ENCODE measurements around the gene REXO1. TPM values are rescaled to one million over a fixed set of nuclear protein-coding genes. Genes with fewer than 3 reads are reported as not detected.

The REXO1 gene
- total and polyA plus RNA-seq, 2 of the 13 experiments (the other 11 are each of a cell fraction or from before 2014, with no cell fraction given): 5.0 to 11.2 TPM

GRCh38 chr19:1864480-1865171 is 16.3 kb upstream of the REXO1 start (continued):
- TF ChIP-seq, protein P1, sequence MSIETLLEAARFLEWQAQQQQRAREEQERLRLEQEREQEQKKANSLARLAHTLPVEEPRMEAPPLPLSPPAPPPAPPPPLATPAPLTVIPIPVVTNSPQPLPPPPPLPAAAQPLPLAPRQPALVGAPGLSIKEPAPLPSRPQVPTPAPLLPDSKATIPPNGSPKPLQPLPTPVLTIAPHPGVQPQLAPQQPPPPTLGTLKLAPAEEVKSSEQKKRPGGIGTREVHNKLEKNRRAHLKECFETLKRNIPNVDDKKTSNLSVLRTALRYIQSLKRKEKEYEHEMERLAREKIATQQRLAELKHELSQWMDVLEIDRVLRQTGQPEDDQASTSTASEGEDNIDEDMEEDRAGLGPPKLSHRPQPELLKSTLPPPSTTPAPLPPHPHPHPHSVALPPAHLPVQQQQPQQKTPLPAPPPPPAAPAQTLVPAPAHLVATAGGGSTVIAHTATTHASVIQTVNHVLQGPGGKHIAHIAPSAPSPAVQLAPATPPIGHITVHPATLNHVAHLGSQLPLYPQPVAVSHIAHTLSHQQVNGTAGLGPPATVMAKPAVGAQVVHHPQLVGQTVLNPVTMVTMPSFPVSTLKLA (IDR thresholded peaks at IDR 0.05): no peak
- TF ChIP-seq, protein P2, sequence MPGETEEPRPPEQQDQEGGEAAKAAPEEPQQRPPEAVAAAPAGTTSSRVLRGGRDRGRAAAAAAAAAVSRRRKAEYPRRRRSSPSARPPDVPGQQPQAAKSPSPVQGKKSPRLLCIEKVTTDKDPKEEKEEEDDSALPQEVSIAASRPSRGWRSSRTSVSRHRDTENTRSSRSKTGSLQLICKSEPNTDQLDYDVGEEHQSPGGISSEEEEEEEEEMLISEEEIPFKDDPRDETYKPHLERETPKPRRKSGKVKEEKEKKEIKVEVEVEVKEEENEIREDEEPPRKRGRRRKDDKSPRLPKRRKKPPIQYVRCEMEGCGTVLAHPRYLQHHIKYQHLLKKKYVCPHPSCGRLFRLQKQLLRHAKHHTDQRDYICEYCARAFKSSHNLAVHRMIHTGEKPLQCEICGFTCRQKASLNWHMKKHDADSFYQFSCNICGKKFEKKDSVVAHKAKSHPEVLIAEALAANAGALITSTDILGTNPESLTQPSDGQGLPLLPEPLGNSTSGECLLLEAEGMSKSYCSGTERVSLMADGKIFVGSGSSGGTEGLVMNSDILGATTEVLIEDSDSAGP (CRISPR knock-in tag; IDR thresholded peaks at IDR 0.05; ENCODE audit: borderline replicate concordance): peak; percentile 82; the same call in 1 of the 2 replicates
- TF ChIP-seq ZNF776 (CRISPR knock-in tag; IDR thresholded peaks at IDR 0.05) (no peak), RARA (CRISPR knock-in tag; IDR thresholded peaks at IDR 0.05) (peak; percentile 54), ZNF33B (CRISPR knock-in tag; IDR thresholded peaks at IDR 0.05) (no peak), FOXK1 (CRISPR knock-in tag; IDR thresholded peaks at IDR 0.05; ENCODE audit: borderline replicate concordance, low read depth) (0 out of 2 replicates have a peak, but pooled peaks have one; percentile 22), NONO (IDR thresholded peaks at IDR 0.05) (no peak), NONO (CRISPR knock-in tag; conservative IDR thresholded peaks at IDR 0.05) (peak; percentile 57; the same call in 1 of the 2 replicates), TARDBP (CRISPR knock-in tag; IDR thresholded peaks at IDR 0.05) (peak; percentile 77), ZC3H4 (CRISPR knock-in tag; IDR thresholded peaks at IDR 0.05; ENCODE audit: borderline replicate concordance) (0 out of 2 replicates have a peak, but pooled peaks have one; percentile 62), HHEX (CRISPR knock-in tag; IDR thresholded peaks at IDR 0.05) (no peak), ZNF75D (CRISPR knock-in tag; IDR thresholded peaks at IDR 0.05; ENCODE audit: borderline replicate concordance) (no peak), ZFP1 (CRISPR knock-in tag; IDR thresholded peaks at IDR 0.05) (0 out of 2 replicates have a peak, but pooled peaks have one; percentile 16), ASH2L (IDR thresholded peaks at IDR 0.05; ENCODE audit: insufficient read length, low read depth, low read length) (peak; percentile 47), ZNF280B (CRISPR knock-in tag; IDR thresholded peaks at IDR 0.05; ENCODE audit: borderline replicate concordance) (0 out of 2 replicates have a peak, but pooled peaks have one; percentile 47), NRL (CRISPR knock-in tag; IDR thresholded peaks at IDR 0.05; ENCODE audit: borderline replicate concordance) (0 out of 2 replicates have a peak, but pooled peaks have one; percentile 55)
- TF ChIP-seq, protein P3, sequence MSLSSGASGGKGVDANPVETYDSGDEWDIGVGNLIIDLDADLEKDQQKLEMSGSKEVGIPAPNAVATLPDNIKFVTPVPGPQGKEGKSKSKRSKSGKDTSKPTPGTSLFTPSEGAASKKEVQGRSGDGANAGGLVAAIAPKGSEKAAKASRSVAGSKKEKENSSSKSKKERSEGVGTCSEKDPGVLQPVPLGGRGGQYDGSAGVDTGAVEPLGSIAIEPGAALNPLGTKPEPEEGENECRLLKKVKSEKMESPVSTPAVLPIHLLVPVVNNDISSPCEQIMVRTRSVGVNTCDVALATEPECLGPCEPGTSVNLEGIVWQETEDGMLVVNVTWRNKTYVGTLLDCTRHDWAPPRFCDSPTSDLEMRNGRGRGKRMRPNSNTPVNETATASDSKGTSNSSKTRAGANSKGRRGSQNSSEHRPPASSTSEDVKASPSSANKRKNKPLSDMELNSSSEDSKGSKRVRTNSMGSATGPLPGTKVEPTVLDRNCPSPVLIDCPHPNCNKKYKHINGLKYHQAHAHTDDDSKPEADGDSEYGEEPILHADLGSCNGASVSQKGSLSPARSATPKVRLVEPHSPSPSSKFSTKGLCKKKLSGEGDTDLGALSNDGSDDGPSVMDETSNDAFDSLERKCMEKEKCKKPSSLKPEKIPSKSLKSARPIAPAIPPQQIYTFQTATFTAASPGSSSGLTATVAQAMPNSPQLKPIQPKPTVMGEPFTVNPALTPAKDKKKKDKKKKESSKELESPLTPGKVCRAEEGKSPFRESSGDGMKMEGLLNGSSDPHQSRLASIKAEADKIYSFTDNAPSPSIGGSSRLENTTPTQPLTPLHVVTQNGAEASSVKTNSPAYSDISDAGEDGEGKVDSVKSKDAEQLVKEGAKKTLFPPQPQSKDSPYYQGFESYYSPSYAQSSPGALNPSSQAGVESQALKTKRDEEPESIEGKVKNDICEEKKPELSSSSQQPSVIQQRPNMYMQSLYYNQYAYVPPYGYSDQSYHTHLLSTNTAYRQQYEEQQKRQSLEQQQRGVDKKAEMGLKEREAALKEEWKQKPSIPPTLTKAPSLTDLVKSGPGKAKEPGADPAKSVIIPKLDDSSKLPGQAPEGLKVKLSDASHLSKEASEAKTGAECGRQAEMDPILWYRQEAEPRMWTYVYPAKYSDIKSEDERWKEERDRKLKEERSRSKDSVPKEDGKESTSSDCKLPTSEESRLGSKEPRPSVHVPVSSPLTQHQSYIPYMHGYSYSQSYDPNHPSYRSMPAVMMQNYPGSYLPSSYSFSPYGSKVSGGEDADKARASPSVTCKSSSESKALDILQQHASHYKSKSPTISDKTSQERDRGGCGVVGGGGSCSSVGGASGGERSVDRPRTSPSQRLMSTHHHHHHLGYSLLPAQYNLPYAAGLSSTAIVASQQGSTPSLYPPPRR (CRISPR knock-in tag; IDR thresholded peaks at IDR 0.05; ENCODE audit: borderline replicate concordance): 0 out of 2 replicates have a peak, but pooled peaks have one; percentile 10

Measured in HepG2 (cell line).